Esophagus muscularis mucosa (tissue), 4 donors: Measurements from ENCODE around the gene RABEP1. TPM values are rescaled to one million over a fixed set of nuclear protein-coding genes. Genes with fewer than 3 reads are reported as not detected.
"Not testable (repeated sequence)": the region's sequence is repeated elsewhere in the genome, so short reads cannot be mapped to it uniquely, and the experiment has no call there.

Source experiments
- DNase-seq: peaks from one replicate; pipeline ENCODE4 v3.0.0-alpha.2; 2017; ENCODE audit errors: extremely low spot score
- H3K27ac ChIP-seq, 4 donors: fragments of 200-600 bp; sonication (generic); replicated peaks in 1 of 4; 1 replicate in 3 of 4; 2 replicates in 1 of 4; pipeline ENCODE4 v1.5.1; 2016 to 2019; ENCODE audit warnings: mild to moderate bottlenecking in 1 of 4
- H3K27me3 ChIP-seq, 4 donors: fragments of 200-600 bp; sonication (generic); one replicate each; pipeline versions ENCODE4 v1.5.1 to v1.6.0; 2016 to 2019
- H3K36me3 ChIP-seq, 4 donors: fragments of 200-600 bp; sonication (generic); one replicate each; pipeline ENCODE4 v1.5.1; 2016 to 2019
- H3K4me1 ChIP-seq, 4 donors: fragments of 200-600 bp; sonication (generic); one replicate each; pipeline ENCODE4 v1.5.1; 2016 to 2019
- H3K4me3 ChIP-seq, 4 donors: fragments of 200-600 bp; sonication (generic); 1 replicate in 2 of 4; 2 replicates in 2 of 4; pipeline ENCODE4 v1.5.1; 2016 to 2019; ENCODE audit warnings: mild to moderate bottlenecking in 4 of 4, moderate library complexity in 1 of 4
- H3K9me3 ChIP-seq, 4 donors: fragments of 200-600 bp; sonication (generic); 1 replicate in 3 of 4; 2 replicates in 1 of 4; pipeline ENCODE4 v1.5.1; 2016 to 2019
- CTCF ChIP-seq, 3 experiments: fragments of 200-600 bp in 2 of 3; fragments of 450-650 bp in 1 of 3; sonication (generic) in 2 of 3; IDR thresholded peaks; one replicate each; pipeline ENCODE4 v1.5.1; 2017 to 2019; ENCODE audit warnings: antibody characterized with exemption in 3 of 3, mild to moderate bottlenecking in 2 of 3, moderate library complexity in 1 of 3
- EP300 ChIP-seq: sonication (generic); formaldehyde crosslinking; IDR thresholded peaks from one replicate; pipeline ENCODE4 v1.6.1; 2017; ENCODE audit warnings: antibody characterized with exemption
- POLR2A ChIP-seq: fragments of 450-650 bp; IDR thresholded peaks from one replicate; pipeline ENCODE4 v1.6.1; 2017; ENCODE audit warnings: antibody characterized with exemption, moderate library complexity, mild to moderate bottlenecking, low read depth
- POLR2AphosphoS5 ChIP-seq, 2 donors: sonication (generic); formaldehyde crosslinking; IDR thresholded peaks; one replicate each; pipeline ENCODE4 v1.6.1; 2017; ENCODE audit warnings: antibody characterized with exemption in 2 of 2
- WGBS: methylation state at CpG from one replicate; pipeline ENCODE4 v1.1.5; 2018; 5-methylcytosine and 5-hydroxymethylcytosine counted together
- intact Hi-C: fragments of 100-400 bp; cut with DNase I; formaldehyde crosslinking; loops from one replicate; pipeline ENCODE4 v1.15.1; 2023
- total RNA-seq, 4 donors: library from RNA; depleted of rRNA; stranded (reverse); fragments of >200 nt; gene quantifications; one replicate each; pipeline versions ENCODE4 v1.1.0 to v1.2.1, GENCODE V29; 2016

Gene RABEP1
- total RNA-seq = 10 to 100 TPM; 39.5 to 49.7 (median 43.1) TPM

- H3K36me3 ChIP-seq = no peaks in the 10 kb centered on the region
- H3K27me3 ChIP-seq = no peaks in the 10 kb centered on the region
- no peaks in the 10 kb centered on the region for H3K9me3 ChIP-seq
- WGBS = 2% methylated on average over 28 of the region's 98 CpGs
- peak; percentile 72 for TF ChIP-seq POLR2A
- TF ChIP-seq CTCF (IDR thresholded peaks at IDR 0.05) = peak in 2 of 3 experiments; percentile 10 to 39
- peak; percentile 91 to 95 for TF ChIP-seq POLR2AphosphoS5 (IDR thresholded peaks at IDR 0.05)
- TF ChIP-seq EP300 = no peak
- DNase-seq = peak; percentile 95
- H3K4me1 ChIP-seq = peaks cover 20 to 44% (median 28%) of the 10 kb centered on the region in 4 donors
- peak within 1 kb of the TSS; percentile 90 to 94 (median 92) for H3K27ac ChIP-seq
- H3K4me3 ChIP-seq = peak within 1 kb of the TSS; percentile 81 to 97 (median 89)
- intact Hi-C loops = no loop called here
These were observed at the start of gene RABEP1 for GRCh38 chr17:5281814-5282641. Gene RABEP1 (plus strand): TSS chr17:5282284. CDS start chr17:5282487, 203 bp downstream.

GRCh38 chr17:5233492-5233891 is 48.6 kb upstream of the RABEP1 start:
- WGBS = 93% methylated on average over 7 of the region's 7 CpGs
- not testable (repeated sequence) for H3K4me3 ChIP-seq

GRCh38 chr17:5234645-5235576 is 47.2 kb upstream of the RABEP1 start, which contains the start of gene SCIMP:
Gene SCIMP (minus strand): TSS chr17:5234860. CDS start chr17:5234755, 105 bp downstream.
- no peak for DNase-seq
- Histone ChIP-seq H3K9me3 (no peaks in the 10 kb centered on the region), H3K4me1 (no peaks in the 10 kb centered on the region), H3K36me3 (peaks cover 0 to 26% (median 5%) of the 10 kb centered on the region in 4 donors), H3K27me3 (no peaks in the 10 kb centered on the region), H3K4me3 (peak within 1 kb of the TSS in 1 of 4 donors; percentile 27), H3K27ac (no peak within 1 kb of the TSS)
- WGBS = 93% methylated on average over 7 of the region's 19 CpGs
- TF ChIP-seq EP300 (no peak), POLR2AphosphoS5 (IDR thresholded peaks at IDR 0.05) (peak in 1 of 2 donors; percentile 5)
- intact Hi-C loops = no loop called here

More at GRCh38 chr17:5233492-5233891, 48.6 kb upstream of the RABEP1 start:
- H3K4me1 ChIP-seq, DNase-seq, H3K27me3 ChIP-seq, intact Hi-C loops, H3K27ac ChIP-seq, H3K9me3 ChIP-seq: not testable (repeated sequence)
- H3K36me3 ChIP-seq = peaks cover 0 to 26% (median 5%) of the 10 kb centered on the region in 4 donors

- intact Hi-C loops = no loop called here
- Histone ChIP-seq H3K4me1 (no peaks in the 10 kb centered on the region), H3K4me3 (no peak overlapping the region), H3K27ac (no peak overlapping the region), H3K27me3 (no peaks in the 10 kb centered on the region), H3K36me3 (peaks cover 0 to 21% (median 5%) of the 10 kb centered on the region in 4 donors), H3K9me3 (no peaks in the 10 kb centered on the region)
- TF ChIP-seq POLR2A (no peak), POLR2AphosphoS5 (IDR thresholded peaks at IDR 0.05) (no peak), EP300 (no peak), CTCF (IDR thresholded peaks at IDR 0.05) (no peak)
- no peak for DNase-seq
- 72% methylated on average over 3 of the region's 3 CpGs for WGBS
These were observed 45.0 kb upstream of the RABEP1 start for GRCh38 chr17:5236938-5237540.

- no peaks in the 10 kb centered on the region for H3K4me1 ChIP-seq
- intact Hi-C loops = no loop called here
- no peak for DNase-seq
- no peak overlapping the region for H3K4me3 ChIP-seq
- TF ChIP-seq POLR2AphosphoS5 (IDR thresholded peaks at IDR 0.05) = no peak
- TF ChIP-seq CTCF (IDR thresholded peaks at IDR 0.05) = peak; percentile 25 to 57 (median 44)
- no peak for TF ChIP-seq EP300
- TF ChIP-seq POLR2A = no peak
- H3K9me3 ChIP-seq = no peaks in the 10 kb centered on the region
- WGBS = 21% methylated on average over 6 of the region's 6 CpGs
- H3K27ac ChIP-seq = no peak overlapping the region
- H3K36me3 ChIP-seq = peaks cover 0 to 19% (median 5%) of the 10 kb centered on the region in 4 donors
- H3K27me3 ChIP-seq = no peaks in the 10 kb centered on the region
These were observed 44.5 kb upstream of the RABEP1 start for GRCh38 chr17:5237541-5238016.
